DND-41 (cell line): ENCODE measurements around the gene STK25.

Experiments used
- CTCF ChIP-seq: IDR thresholded peaks from 2 replicates; pipeline ENCODE4 v1.5.1; 2012; ENCODE audit warnings: borderline replicate concordance, low read length, moderate library complexity, mild to moderate bottlenecking; ENCODE audit not compliant: poor library complexity, severe bottlenecking; ENCODE audit errors: extremely low read depth
- EZH2 ChIP-seq: IDR thresholded peaks from 3 replicates; pipeline ENCODE4 v1.6.1; 2012; ENCODE audit warnings: borderline replicate concordance, low read depth, mild to moderate bottlenecking, moderate library complexity, low read length, inconsistent platforms; ENCODE audit not compliant: severe bottlenecking

GRCh38 chr2:241491549-241492173 lies 16.7 kb downstream of the STK25 start:
- TF ChIP-seq CTCF (no peak), EZH2 (no peak)
